ENCODE results near the gene SUMO3. TPM values are rescaled to one million over a fixed set of nuclear protein-coding genes. Genes with fewer than 3 reads are reported as not detected.

The SUMO3 gene
- total RNA-seq, 4 donors from 2014 or later = 62.6 to 88.4 (median 67.4) TPM

- H3K4me1 ChIP-seq = peaks cover 0 to 6% of the 10 kb centered on the region in 2 donors
- H3K27me3 ChIP-seq = no peaks in the 10 kb centered on the region
- TF ChIP-seq POLR2A (IDR thresholded peaks at IDR 0.05) (no peak), CTCF (IDR thresholded peaks at IDR 0.05) (peak; percentile 61 to 79 (median 74))
- no peak overlapping the region for H3K4me3 ChIP-seq
- H3K27ac ChIP-seq = no peak overlapping the region
- intact Hi-C loops (cut with DNase I; ENCODE audit: low total_unique reads) = no loop called here
- H3K36me3 ChIP-seq = no peaks in the 10 kb centered on the region
- peak; percentile 33 to 36 for DNase-seq
- H3K9me3 ChIP-seq = no peaks in the 10 kb centered on the region
Observed at GRCh38 chr21:44792702-44793591, 24.9 kb downstream of the SUMO3 start.

- no peak for TF ChIP-seq CTCF (IDR thresholded peaks at IDR 0.05)
- no peak for TF ChIP-seq POLR2A (IDR thresholded peaks at IDR 0.05)
- Histone ChIP-seq H3K27ac (no peak overlapping the region), H3K27me3 (no peaks in the 10 kb centered on the region), H3K4me1 (peaks cover 0 to 6% of the 10 kb centered on the region in 2 donors), H3K4me3 (no peak overlapping the region), H3K9me3 (no peaks in the 10 kb centered on the region), H3K36me3 (no peaks in the 10 kb centered on the region)
- intact Hi-C loops (cut with DNase I; ENCODE audit: low total_unique reads) = no loop called here
- DNase-seq = no peak
Observed at GRCh38 chr21:44791993-44792392, 25.9 kb downstream of the SUMO3 start.

- no peak for DNase-seq
- TF ChIP-seq CTCF (IDR thresholded peaks at IDR 0.05) (no peak), POLR2A (IDR thresholded peaks at IDR 0.05) (no peak)
- H3K27ac ChIP-seq = no peak overlapping the region
- intact Hi-C loops (cut with DNase I; ENCODE audit: low total_unique reads) = no loop called here
- peaks cover 0 to 6% of the 10 kb centered on the region in 2 donors for H3K4me1 ChIP-seq
- no peak overlapping the region for H3K4me3 ChIP-seq
- no peaks in the 10 kb centered on the region for H3K36me3 ChIP-seq
- H3K9me3 ChIP-seq = no peaks in the 10 kb centered on the region
- H3K27me3 ChIP-seq = no peaks in the 10 kb centered on the region
Observed at GRCh38 chr21:44791246-44791645, 26.6 kb downstream of the SUMO3 start.

- Histone ChIP-seq H3K36me3 (no peaks in the 10 kb centered on the region), H3K4me1 (peaks cover 0 to 6% of the 10 kb centered on the region in 2 donors), H3K27ac (no peak overlapping the region), H3K9me3 (no peaks in the 10 kb centered on the region), H3K27me3 (no peaks in the 10 kb centered on the region), H3K4me3 (no peak overlapping the region)
- no peak for DNase-seq
- intact Hi-C loops (cut with DNase I; ENCODE audit: low total_unique reads) = no loop called here
- TF ChIP-seq CTCF (IDR thresholded peaks at IDR 0.05) = no peak
- TF ChIP-seq POLR2A (IDR thresholded peaks at IDR 0.05) = no peak
Observed at GRCh38 chr21:44790368-44790767, 27.5 kb downstream of the SUMO3 start.

GRCh38 chr21:44789880-44790279, 28.0 kb downstream of the SUMO3 start:
- H3K4me1 ChIP-seq = peaks cover 0 to 6% of the 10 kb centered on the region in 2 donors
- no peaks in the 10 kb centered on the region for H3K36me3 ChIP-seq
- no peaks in the 10 kb centered on the region for H3K9me3 ChIP-seq
- H3K27me3 ChIP-seq = no peaks in the 10 kb centered on the region
- H3K27ac ChIP-seq = no peak overlapping the region
- no peak overlapping the region for H3K4me3 ChIP-seq
- TF ChIP-seq CTCF (IDR thresholded peaks at IDR 0.05) (no peak), POLR2A (IDR thresholded peaks at IDR 0.05) (no peak)
- intact Hi-C loops (cut with DNase I; ENCODE audit: low total_unique reads) = no loop called here
- DNase-seq = no peak
